SK-N-SH treated with all-trans-retinoic acid at 6 μM for 48 hours (cell line): ENCODE measurements around the gene MAPKBP1.

Source experiments
- ATAC-seq: fragments of 200-7000 bp; cut with Tn5 transposase; 3 replicates; pipeline ENCODE4 v1.9.1; 2020; ENCODE audit warnings: mild to moderate bottlenecking, moderate library complexity
- ARNTL ChIP-seq: fragments of 450-650 bp; formaldehyde crosslinking; IDR thresholded peaks from 2 replicates; pipeline ENCODE4 v1.5.0; 2020; ENCODE audit warnings: low read depth, mild to moderate bottlenecking, moderate library complexity, borderline replicate concordance
- CSDC2 ChIP-seq: fragments of 250-450 bp; sonication (Bioruptor Pico); IDR thresholded peaks from 2 replicates; pipeline ENCODE4 v1.5.0; 2020; ENCODE audit warnings: mild to moderate bottlenecking, moderate library complexity
- ESRRG ChIP-seq: fragments of 250-450 bp; sonication (Bioruptor Pico); IDR thresholded peaks from 2 replicates; pipeline ENCODE4 v1.6.1; 2021; ENCODE audit warnings: mild to moderate bottlenecking
- ISL1 ChIP-seq: fragments of 250-450 bp; sonication (Bioruptor Pico); IDR thresholded peaks from 2 replicates; pipeline ENCODE4 v2.1.2; 2022; ENCODE audit warnings: mild to moderate bottlenecking, moderate library complexity
- OSR1 ChIP-seq: fragments of 250-450 bp; sonication (Bioruptor Pico); IDR thresholded peaks from 2 replicates; pipeline ENCODE4 v1.8.0; 2022; ENCODE audit warnings: moderate library complexity, mild to moderate bottlenecking, inconsistent platforms
- PPARA ChIP-seq: fragments of 250-450 bp; sonication (Bioruptor Pico); IDR thresholded peaks from 2 replicates; pipeline ENCODE4 v1.5.0; 2020; ENCODE audit warnings: mild to moderate bottlenecking, borderline replicate concordance
- RARB ChIP-seq: fragments of 250-450 bp; sonication (Bioruptor Pico); IDR thresholded peaks from 2 replicates; pipeline ENCODE4 v1.8.0; 2021; ENCODE audit warnings: mild to moderate bottlenecking, moderate library complexity
- SNAI2 ChIP-seq: fragments of 250-450 bp; sonication (Bioruptor Pico); IDR thresholded peaks from 2 replicates; pipeline ENCODE4 v1.5.0; 2020; ENCODE audit warnings: mild to moderate bottlenecking, moderate library complexity
- TCF4 ChIP-seq: fragments of 250-450 bp; sonication (Bioruptor Pico); IDR thresholded peaks from 2 replicates; pipeline ENCODE4 v1.8.0; 2021; ENCODE audit warnings: mild to moderate bottlenecking, moderate library complexity, borderline replicate concordance
- TOX ChIP-seq: fragments of 250-450 bp; sonication (Bioruptor Pico); IDR thresholded peaks from 2 replicates; pipeline ENCODE4 v1.8.0; 2021; ENCODE audit warnings: mild to moderate bottlenecking, moderate library complexity, borderline replicate concordance
- ZC3H10 ChIP-seq: fragments of 250-450 bp; sonication (Bioruptor Pico); IDR thresholded peaks from 2 replicates; pipeline ENCODE4 v1.5.1; 2021; ENCODE audit warnings: mild to moderate bottlenecking, moderate library complexity
- ZFP3 ChIP-seq: fragments of 250-450 bp; sonication (Bioruptor Pico); IDR thresholded peaks from 2 replicates; pipeline ENCODE4 v1.5.0; 2020; ENCODE audit warnings: mild to moderate bottlenecking, moderate library complexity
- ZNF565 ChIP-seq: fragments of 450-650 bp; formaldehyde crosslinking; conservative IDR thresholded peaks from 2 replicates; pipeline ENCODE4 v1.5.0; 2020; ENCODE audit warnings: low read depth, mild to moderate bottlenecking, moderate library complexity
- ZNF70 ChIP-seq: fragments of 450-650 bp; formaldehyde crosslinking; IDR thresholded peaks from 2 replicates; pipeline ENCODE4 v1.5.0; 2020; ENCODE audit warnings: mild to moderate bottlenecking, moderate library complexity
- ZNF8 ChIP-seq: fragments of 450-650 bp; formaldehyde crosslinking; IDR thresholded peaks from 2 replicates; pipeline ENCODE4 v1.5.0; 2020; ENCODE audit warnings: mild to moderate bottlenecking, moderate library complexity
- TF ChIP-seq, protein P1 (sequence below): fragments of 250-450 bp; sonication (Bioruptor Pico); IDR thresholded peaks from 2 replicates; pipeline ENCODE4 v1.8.0; 2020; ENCODE audit warnings: mild to moderate bottlenecking, moderate library complexity, borderline replicate concordance
- TF ChIP-seq, protein P2 (sequence below): fragments of 250-450 bp; sonication (Bioruptor Pico); IDR thresholded peaks from 2 replicates; pipeline ENCODE4 v1.5.0; 2020; ENCODE audit warnings: mild to moderate bottlenecking, moderate library complexity
- TF ChIP-seq, protein P3 (sequence below): fragments of 250-450 bp; sonication (Bioruptor Pico); IDR thresholded peaks from 2 replicates; pipeline ENCODE4 v1.8.0; 2021; ENCODE audit warnings: low read depth, mild to moderate bottlenecking, moderate library complexity, borderline replicate concordance
- TF ChIP-seq, protein P4 (sequence below): fragments of 250-450 bp; sonication (Bioruptor Pico); IDR thresholded peaks from 2 replicates; pipeline ENCODE4 v1.5.1; 2020; ENCODE audit warnings: low read depth, mild to moderate bottlenecking, moderate library complexity
- TF ChIP-seq, protein P5 (sequence below): fragments of 250-450 bp; sonication (Bioruptor Pico); IDR thresholded peaks from 2 replicates; pipeline ENCODE4 v1.5.1; 2021; ENCODE audit warnings: mild to moderate bottlenecking, moderate library complexity

MAPKBP1 gene

DNA sequence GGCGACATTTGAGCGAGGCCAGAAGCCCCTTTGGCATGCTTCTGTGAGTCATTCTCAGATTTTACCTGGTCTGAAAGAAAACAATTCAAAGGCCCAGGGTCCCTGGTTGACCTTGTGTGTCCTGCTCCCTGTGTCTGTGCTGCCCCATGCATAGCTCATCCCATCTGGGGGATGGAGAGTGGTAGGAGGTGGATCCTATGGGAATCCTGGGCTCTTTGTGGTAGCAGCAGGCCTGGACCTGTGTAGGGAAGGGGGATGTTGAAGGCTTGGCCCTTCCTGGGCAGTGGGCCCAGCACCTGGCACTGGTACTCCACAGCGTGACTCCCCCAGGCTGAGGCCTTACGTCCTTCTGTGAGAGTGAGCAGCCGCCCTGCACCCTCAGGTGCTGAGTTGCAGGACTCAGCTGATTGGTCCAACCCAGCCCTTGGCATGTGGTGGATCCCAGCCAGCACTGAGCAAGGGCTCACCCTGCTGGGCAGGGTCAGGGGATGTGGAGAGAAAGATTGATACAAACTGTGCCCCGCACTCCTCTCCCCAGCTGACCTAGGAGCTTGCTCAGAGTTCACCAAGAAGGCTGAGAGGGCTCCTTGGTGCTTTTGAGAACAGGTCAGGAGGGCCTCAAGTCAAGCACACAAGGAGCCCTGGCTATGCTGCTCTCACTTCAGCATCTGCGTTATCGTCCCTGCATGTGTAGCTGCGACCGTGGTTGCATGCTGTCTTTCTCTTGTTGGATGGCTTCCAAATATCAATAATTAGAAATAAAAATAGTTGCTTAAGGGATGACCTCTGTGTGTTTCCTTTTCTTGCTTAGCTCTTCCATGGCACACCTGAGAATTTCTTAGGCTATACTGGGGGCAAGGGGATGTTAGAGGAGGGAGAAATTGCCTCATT is 32.3 kb downstream of the MAPKBP1 start:
- TF ChIP-seq TCF4 (CRISPR knock-in tag) (no peak), ARNTL (CRISPR knock-in tag) (no peak), CSDC2 (CRISPR knock-in tag) (no peak), ESRRG (no peak), ZNF70 (CRISPR knock-in tag) (no peak), ISL1 (CRISPR knock-in tag) (no peak), PPARA (no peak), ZFP3 (CRISPR knock-in tag) (no peak), ZNF565 (CRISPR knock-in tag) (no peak), RARB (CRISPR knock-in tag) (no peak)
- TF ChIP-seq, protein P1, sequence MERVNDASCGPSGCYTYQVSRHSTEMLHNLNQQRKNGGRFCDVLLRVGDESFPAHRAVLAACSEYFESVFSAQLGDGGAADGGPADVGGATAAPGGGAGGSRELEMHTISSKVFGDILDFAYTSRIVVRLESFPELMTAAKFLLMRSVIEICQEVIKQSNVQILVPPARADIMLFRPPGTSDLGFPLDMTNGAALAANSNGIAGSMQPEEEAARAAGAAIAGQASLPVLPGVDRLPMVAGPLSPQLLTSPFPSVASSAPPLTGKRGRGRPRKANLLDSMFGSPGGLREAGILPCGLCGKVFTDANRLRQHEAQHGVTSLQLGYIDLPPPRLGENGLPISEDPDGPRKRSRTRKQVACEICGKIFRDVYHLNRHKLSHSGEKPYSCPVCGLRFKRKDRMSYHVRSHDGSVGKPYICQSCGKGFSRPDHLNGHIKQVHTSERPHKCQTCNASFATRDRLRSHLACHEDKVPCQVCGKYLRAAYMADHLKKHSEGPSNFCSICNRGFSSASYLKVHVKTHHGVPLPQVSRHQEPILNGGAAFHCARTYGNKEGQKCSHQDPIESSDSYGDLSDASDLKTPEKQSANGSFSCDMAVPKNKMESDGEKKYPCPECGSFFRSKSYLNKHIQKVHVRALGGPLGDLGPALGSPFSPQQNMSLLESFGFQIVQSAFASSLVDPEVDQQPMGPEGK (CRISPR knock-in tag) = no peak
- TF ChIP-seq, protein P2, sequence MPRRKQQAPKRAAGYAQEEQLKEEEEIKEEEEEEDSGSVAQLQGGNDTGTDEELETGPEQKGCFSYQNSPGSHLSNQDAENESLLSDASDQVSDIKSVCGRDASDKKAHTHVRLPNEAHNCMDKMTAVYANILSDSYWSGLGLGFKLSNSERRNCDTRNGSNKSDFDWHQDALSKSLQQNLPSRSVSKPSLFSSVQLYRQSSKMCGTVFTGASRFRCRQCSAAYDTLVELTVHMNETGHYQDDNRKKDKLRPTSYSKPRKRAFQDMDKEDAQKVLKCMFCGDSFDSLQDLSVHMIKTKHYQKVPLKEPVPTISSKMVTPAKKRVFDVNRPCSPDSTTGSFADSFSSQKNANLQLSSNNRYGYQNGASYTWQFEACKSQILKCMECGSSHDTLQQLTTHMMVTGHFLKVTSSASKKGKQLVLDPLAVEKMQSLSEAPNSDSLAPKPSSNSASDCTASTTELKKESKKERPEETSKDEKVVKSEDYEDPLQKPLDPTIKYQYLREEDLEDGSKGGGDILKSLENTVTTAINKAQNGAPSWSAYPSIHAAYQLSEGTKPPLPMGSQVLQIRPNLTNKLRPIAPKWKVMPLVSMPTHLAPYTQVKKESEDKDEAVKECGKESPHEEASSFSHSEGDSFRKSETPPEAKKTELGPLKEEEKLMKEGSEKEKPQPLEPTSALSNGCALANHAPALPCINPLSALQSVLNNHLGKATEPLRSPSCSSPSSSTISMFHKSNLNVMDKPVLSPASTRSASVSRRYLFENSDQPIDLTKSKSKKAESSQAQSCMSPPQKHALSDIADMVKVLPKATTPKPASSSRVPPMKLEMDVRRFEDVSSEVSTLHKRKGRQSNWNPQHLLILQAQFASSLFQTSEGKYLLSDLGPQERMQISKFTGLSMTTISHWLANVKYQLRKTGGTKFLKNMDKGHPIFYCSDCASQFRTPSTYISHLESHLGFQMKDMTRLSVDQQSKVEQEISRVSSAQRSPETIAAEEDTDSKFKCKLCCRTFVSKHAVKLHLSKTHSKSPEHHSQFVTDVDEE (CRISPR knock-in tag) = no peak
- TF ChIP-seq, protein P3, sequence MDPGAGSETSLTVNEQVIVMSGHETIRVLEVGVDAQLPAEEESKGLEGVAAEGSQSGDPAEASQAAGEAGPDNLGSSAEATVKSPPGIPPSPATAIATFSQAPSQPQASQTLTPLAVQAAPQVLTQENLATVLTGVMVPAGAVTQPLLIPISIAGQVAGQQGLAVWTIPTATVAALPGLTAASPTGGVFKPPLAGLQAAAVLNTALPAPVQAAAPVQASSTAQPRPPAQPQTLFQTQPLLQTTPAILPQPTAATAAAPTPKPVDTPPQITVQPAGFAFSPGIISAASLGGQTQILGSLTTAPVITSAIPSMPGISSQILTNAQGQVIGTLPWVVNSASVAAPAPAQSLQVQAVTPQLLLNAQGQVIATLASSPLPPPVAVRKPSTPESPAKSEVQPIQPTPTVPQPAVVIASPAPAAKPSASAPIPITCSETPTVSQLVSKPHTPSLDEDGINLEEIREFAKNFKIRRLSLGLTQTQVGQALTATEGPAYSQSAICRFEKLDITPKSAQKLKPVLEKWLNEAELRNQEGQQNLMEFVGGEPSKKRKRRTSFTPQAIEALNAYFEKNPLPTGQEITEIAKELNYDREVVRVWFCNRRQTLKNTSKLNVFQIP (CRISPR knock-in tag) = no peak
- TF ChIP-seq, protein P4, sequence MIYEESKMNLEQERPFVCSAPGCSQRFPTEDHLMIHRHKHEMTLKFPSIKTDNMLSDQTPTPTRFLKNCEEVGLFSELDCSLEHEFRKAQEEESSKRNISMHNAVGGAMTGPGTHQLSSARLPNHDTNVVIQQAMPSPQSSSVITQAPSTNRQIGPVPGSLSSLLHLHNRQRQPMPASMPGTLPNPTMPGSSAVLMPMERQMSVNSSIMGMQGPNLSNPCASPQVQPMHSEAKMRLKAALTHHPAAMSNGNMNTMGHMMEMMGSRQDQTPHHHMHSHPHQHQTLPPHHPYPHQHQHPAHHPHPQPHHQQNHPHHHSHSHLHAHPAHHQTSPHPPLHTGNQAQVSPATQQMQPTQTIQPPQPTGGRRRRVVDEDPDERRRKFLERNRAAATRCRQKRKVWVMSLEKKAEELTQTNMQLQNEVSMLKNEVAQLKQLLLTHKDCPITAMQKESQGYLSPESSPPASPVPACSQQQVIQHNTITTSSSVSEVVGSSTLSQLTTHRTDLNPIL (CRISPR knock-in tag) = no peak

DNA sequence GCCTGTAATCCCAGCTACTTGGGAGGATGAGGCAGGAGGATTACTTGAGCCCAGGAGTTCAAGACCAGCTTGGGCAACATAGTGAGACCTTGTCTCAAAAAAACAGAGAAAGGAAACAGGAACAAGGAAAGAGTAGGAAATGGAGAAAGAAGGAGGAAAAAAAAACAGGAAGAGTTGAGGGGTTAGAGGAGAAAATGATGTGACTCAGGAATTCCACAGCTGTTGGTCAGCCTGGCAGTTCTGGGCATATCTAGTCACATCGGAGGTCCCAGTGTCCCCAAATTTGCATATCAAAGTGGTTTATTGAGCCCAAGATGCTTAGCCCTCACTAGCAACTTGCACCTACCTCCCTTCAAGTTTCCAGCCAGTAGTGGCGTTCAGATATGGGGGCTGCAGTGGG is 34.8 kb downstream of the MAPKBP1 start:
- ATAC-seq = no peak
- no peak for TF ChIP-seq ISL1 (CRISPR knock-in tag)
- no peak for TF ChIP-seq ZNF8 (CRISPR knock-in tag)
- TF ChIP-seq TCF4 (CRISPR knock-in tag) = no peak
- TF ChIP-seq TOX (CRISPR knock-in tag) = no peak
- TF ChIP-seq ESRRG = no peak
- no peak for TF ChIP-seq OSR1 (CRISPR knock-in tag)
- TF ChIP-seq ZNF565 (CRISPR knock-in tag) = no peak
- TF ChIP-seq SNAI2 (CRISPR knock-in tag) = no peak
- TF ChIP-seq, protein P4 (CRISPR knock-in tag) = no peak

More for the DNA sequence above, 32.3 kb downstream of the MAPKBP1 start:
- peak; percentile 34 for ATAC-seq

DNA sequence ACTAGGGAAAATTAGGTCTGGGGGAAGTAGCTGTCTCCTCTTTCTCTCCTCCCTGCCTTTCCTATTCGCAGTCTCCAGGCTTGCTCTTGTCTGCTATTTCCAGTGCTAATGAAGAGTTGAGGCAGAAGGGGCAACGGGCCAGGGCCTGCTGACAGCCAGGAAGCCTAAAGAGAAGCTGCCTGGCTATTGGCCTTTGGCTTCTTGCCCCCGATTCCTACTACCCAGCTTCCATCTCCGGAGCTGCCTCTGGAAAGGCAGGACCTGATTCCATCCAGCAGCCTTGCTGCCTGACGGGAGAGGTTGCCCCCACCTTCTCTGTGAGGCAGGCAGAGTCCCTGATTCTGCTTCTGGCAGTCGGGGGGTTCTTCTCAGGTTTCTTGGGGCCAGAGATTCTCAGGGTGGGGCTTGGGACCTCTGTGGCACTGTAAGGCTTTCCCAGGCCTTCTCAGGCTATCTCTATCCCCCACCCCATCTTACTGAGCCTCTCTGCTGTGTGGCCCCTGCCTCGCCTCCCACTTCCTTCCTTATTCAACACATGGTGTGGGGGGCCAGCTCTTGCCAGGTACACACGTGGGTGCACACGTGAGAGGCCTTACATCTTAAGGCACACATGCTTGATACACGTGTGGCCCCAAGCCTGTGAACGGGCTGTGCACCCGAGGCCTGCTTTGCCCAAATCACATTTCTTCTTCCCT is 35.4 kb downstream of the MAPKBP1 start:
- no peak for ATAC-seq
- TF ChIP-seq, protein P2 (CRISPR knock-in tag) = no peak
- TF ChIP-seq, protein P5, sequence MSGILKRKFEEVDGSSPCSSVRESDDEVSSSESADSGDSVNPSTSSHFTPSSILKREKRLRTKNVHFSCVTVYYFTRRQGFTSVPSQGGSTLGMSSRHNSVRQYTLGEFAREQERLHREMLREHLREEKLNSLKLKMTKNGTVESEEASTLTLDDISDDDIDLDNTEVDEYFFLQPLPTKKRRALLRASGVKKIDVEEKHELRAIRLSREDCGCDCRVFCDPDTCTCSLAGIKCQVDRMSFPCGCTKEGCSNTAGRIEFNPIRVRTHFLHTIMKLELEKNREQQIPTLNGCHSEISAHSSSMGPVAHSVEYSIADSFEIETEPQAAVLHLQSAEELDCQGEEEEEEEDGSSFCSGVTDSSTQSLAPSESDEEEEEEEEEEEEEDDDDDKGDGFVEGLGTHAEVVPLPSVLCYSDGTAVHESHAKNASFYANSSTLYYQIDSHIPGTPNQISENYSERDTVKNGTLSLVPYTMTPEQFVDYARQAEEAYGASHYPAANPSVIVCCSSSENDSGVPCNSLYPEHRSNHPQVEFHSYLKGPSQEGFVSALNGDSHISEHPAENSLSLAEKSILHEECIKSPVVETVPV (CRISPR knock-in tag) = no peak
- TF ChIP-seq ZNF70 (CRISPR knock-in tag) (no peak), TCF4 (CRISPR knock-in tag) (no peak), ZFP3 (CRISPR knock-in tag) (no peak), ARNTL (CRISPR knock-in tag) (no peak), ZC3H10 (CRISPR knock-in tag) (no peak)
- TF ChIP-seq, protein P4 (CRISPR knock-in tag) = no peak
